Measurements from ENCODE around the gene PGGHG. TPM values are rescaled to one million over a fixed set of nuclear protein-coding genes. Genes with fewer than 3 reads are reported as not detected.

The PGGHG gene
- total RNA-seq, 4 donors from 2014 or later: 4.0 to 7.7 (median 6.9) TPM

- DNase-seq (ENCODE audit: low spot score in 2 of 2): peak in 1 of 2 donors; percentile 82
- TF ChIP-seq POLR2A (IDR thresholded peaks at IDR 0.05) (no peak), CTCF (IDR thresholded peaks at IDR 0.05) (no peak)
- no peak overlapping the region for H3K4me3 ChIP-seq (ENCODE audit: low read depth, poor library complexity, severe bottlenecking)
- 62 to 83% methylated on average over 3 to 13 of the region's 13 CpGs for WGBS, 2 donors
- intact Hi-C loops (cut with DNase I; ENCODE audit: low total_unique reads): no loop called here
Measured at GRCh38 chr11:297051-297585, 8.2 kb downstream of the PGGHG start.

- DNase-seq (ENCODE audit: low spot score in 2 of 2): peak in 1 of 2 donors; percentile 92
- TF ChIP-seq POLR2A (IDR thresholded peaks at IDR 0.05) (no peak), CTCF (IDR thresholded peaks at IDR 0.05) (no peak)
- intact Hi-C loops (cut with DNase I; ENCODE audit: low total_unique reads): no loop called here
- WGBS, 2 donors: 39 to 50% methylated on average over 26 of the region's 26 CpGs
- H3K4me3 ChIP-seq (ENCODE audit: low read depth, poor library complexity, severe bottlenecking): no peak overlapping the region
Measured at GRCh38 chr11:297586-298405, 8.9 kb downstream of the PGGHG start.

GRCh38 chr11:298406-299065 lies 9.6 kb downstream of the PGGHG start:
- intact Hi-C loops (cut with DNase I; ENCODE audit: low total_unique reads): no loop called here
- WGBS, 2 donors: 69 to 72% methylated on average over 11 to 12 of the region's 15 CpGs

GRCh38 chr11:299081-299891 lies 10.4 kb downstream of the PGGHG start, which contains the start of gene IFITM5:
Gene IFITM5, minus strand, starts transcription at chr11:299526. Its CDS starts 36 bp downstream, at chr11:299490.
- H3K4me3 ChIP-seq (ENCODE audit: low read depth, poor library complexity, severe bottlenecking): no peak within 1 kb of the TSS
- peak in 1 of 2 donors; percentile 75 for DNase-seq (ENCODE audit: low spot score in 2 of 2)
- intact Hi-C loops (cut with DNase I; ENCODE audit: low total_unique reads): no loop called here
- TF ChIP-seq CTCF (IDR thresholded peaks at IDR 0.05) (no peak), POLR2A (IDR thresholded peaks at IDR 0.05) (no peak)
- WGBS, 2 donors: 56 to 67% methylated on average over 24 to 32 of the region's 40 CpGs

More at GRCh38 chr11:298406-299065, 9.6 kb downstream of the PGGHG start:
- DNase-seq (ENCODE audit: low spot score in 2 of 2): peak in 1 of 2 donors; percentile 87
- TF ChIP-seq POLR2A (IDR thresholded peaks at IDR 0.05): no peak
- TF ChIP-seq CTCF (IDR thresholded peaks at IDR 0.05): no peak
- no peak overlapping the region for H3K4me3 ChIP-seq (ENCODE audit: low read depth, poor library complexity, severe bottlenecking)

- WGBS, 2 donors: 26 to 31% methylated on average over 20 of the region's 20 CpGs
- intact Hi-C loops (cut with DNase I; ENCODE audit: low total_unique reads): loop anchor here (10.0 kb wide), 1 partner anchor 55 kb away; no protein-coding TSS in a partner anchor
- no peak for DNase-seq (ENCODE audit: low spot score in 2 of 2)
- TF ChIP-seq POLR2A (IDR thresholded peaks at IDR 0.05) (no peak), CTCF (IDR thresholded peaks at IDR 0.05) (no peak)
- no peak overlapping the region for H3K4me3 ChIP-seq (ENCODE audit: low read depth, poor library complexity, severe bottlenecking)
Measured at GRCh38 chr11:299951-300735, 11.2 kb downstream of the PGGHG start.
